CD4-positive, alpha-beta T cell (primary cell): ENCODE measurements around the gene ATL1. TPM values are rescaled to one million over a fixed set of nuclear protein-coding genes. Genes with fewer than 3 reads are reported as not detected.
"Not testable (repeated sequence)": the region's sequence is repeated elsewhere in the genome, so short reads cannot be mapped to it uniquely, and the experiment has no call there.

Experiments
- ATAC-seq: fragments of 200-7000 bp; cut with Tn5 transposase; one replicate; pipeline ENCODE4 v1.10.0; 2022; ENCODE audit warnings: mild to moderate bottlenecking; ENCODE audit not compliant: poor library complexity
- CTCF ChIA-PET: fragments of 350-600 bp; sonication (Branson Sonifier 250); formaldehyde crosslinking; loops from one replicate; lab custom pipeline; 2021; ENCODE audit warnings: antibody characterized with exemption, inconsistent platforms; lab: Charles Lee
- POLR2A ChIA-PET: fragments of 350-600 bp; sonication (Branson Sonifier 250); formaldehyde crosslinking; loops from one replicate; lab custom pipeline; 2021; ENCODE audit warnings: antibody characterized with exemption, inconsistent platforms; lab: Charles Lee
- DNase-seq, 14 experiments: peaks; one replicate each; pipeline ENCODE4 v3.0.0-alpha.2; 2013 to 2020; ENCODE audit warnings: mixed read lengths in 2 of 14
- H3K27ac ChIP-seq, 2 donors: one replicate each; pipeline versions ENCODE4 v1.5.1 to v1.7.0; 2013; ENCODE audit warnings: low read length in 2 of 2, low read depth in 1 of 2, mild to moderate bottlenecking in 1 of 2
- H3K27me3 ChIP-seq, 2 experiments: 1 replicate in 1 of 2; 2 replicates in 1 of 2; pipeline versions ENCODE4 v1.6.1 to v1.7.0; 2013; ENCODE audit warnings: low read length in 2 of 2, control low read depth in 1 of 2, mild to moderate bottlenecking in 1 of 2, moderate library complexity in 1 of 2; ENCODE audit not compliant: insufficient read depth in 2 of 2, control insufficient read depth in 1 of 2
- H3K36me3 ChIP-seq: one replicate; pipeline ENCODE4 v1.6.1; 2013; ENCODE audit warnings: low read length, control low read depth; ENCODE audit not compliant: insufficient read depth
- H3K4me1 ChIP-seq: one replicate; pipeline ENCODE4 v1.6.1; 2013; ENCODE audit warnings: low read length, control low read depth; ENCODE audit not compliant: insufficient read depth
- H3K4me3 ChIP-seq: one replicate; pipeline ENCODE4 v1.5.1; 2013; ENCODE audit warnings: mild to moderate bottlenecking, low read length, moderate library complexity
- H3K9me3 ChIP-seq, 2 experiments: 1 replicate in 1 of 2; 2 replicates in 1 of 2; pipeline versions ENCODE4 v1.6.1 to v1.7.0; 2013; ENCODE audit warnings: low read length in 2 of 2, mild to moderate bottlenecking in 2 of 2, control low read depth in 1 of 2, moderate library complexity in 1 of 2; ENCODE audit not compliant: control insufficient read depth in 1 of 2, insufficient read depth in 1 of 2
- H3K27ac Mint-ChIP-seq: one replicate; pipeline ENCODE4 v1.8.0; 2020; ENCODE audit warnings: mixed read lengths
- H3K27me3 Mint-ChIP-seq: one replicate; pipeline ENCODE4 v1.8.0; 2021; ENCODE audit warnings: mixed read lengths
- H3K36me3 Mint-ChIP-seq: one replicate; pipeline ENCODE4 v1.8.0; 2021; ENCODE audit warnings: low read depth, mixed read lengths
- H3K4me1 Mint-ChIP-seq: one replicate; pipeline ENCODE4 v1.8.0; 2021; ENCODE audit warnings: low read depth, mixed read lengths
- H3K4me3 Mint-ChIP-seq: one replicate; pipeline ENCODE4 v1.8.0; 2020; ENCODE audit warnings: mild to moderate bottlenecking, mixed read lengths
- H3K9me3 Mint-ChIP-seq: one replicate; pipeline ENCODE4 v1.8.0; 2020; ENCODE audit warnings: mixed read lengths
- intact Hi-C, 2 experiments: fragments of 100-400 bp; cut with DNase I in 1 of 2; cut with micrococcal nuclease in 1 of 2; formaldehyde crosslinking; loops; one replicate each; pipeline versions ENCODE4 v1.15.1 to v1.9.0; 2023 to 2025; cut with DNase I, micrococcal nuclease
- total RNA-seq, 174 experiments: library from RNA in 2 of 174; stranded (reverse) in 2 of 174; gene quantifications; one replicate each; pipeline ENCODE4 v1.2.3 and lab custom pipeline; 2021 to 2026
- TF ChIP-seq, protein P1 (sequence below): fragments of 200-600 bp; IDR thresholded peaks from one replicate; pipeline ENCODE4 v1.8.0; 2022; ENCODE audit warnings: antibody characterized with exemption, mild to moderate bottlenecking

ATL1 gene
- total RNA-seq, 2 experiments from 2014 or later = 1.2 TPM

DNA sequence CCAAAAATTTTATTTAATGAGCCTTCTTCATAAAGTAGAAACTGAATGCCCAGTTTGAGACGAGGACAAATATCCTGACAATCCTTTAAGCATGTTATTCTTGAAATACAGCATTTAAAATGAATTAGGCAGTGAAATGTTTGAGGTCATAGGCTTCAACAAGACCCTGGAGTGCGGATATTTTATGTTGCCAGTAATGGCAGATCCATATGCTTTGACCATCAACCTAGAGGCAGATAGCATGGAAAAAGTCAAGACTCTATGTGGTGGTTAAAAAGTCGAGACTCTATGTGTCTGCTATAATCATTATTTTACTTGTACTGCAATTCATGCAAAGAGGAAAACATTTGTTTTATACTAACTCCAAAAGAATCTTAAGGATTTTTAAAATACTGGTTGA, 25.5 kb upstream of the ATL1 start:
- H3K27me3 ChIP-seq = no peaks in the 10 kb centered on the region
- H3K27ac Mint-ChIP-seq = peak overlapping the region; percentile 28
- H3K36me3 Mint-ChIP-seq = peaks cover 6% of the 10 kb centered on the region
- no peak for ATAC-seq
- intact Hi-C loops = loop anchor here (5.0 kb wide), 4 partner anchors 302 to 902 kb away; partner anchors contain the start of genes VCPKMT (in 2 of the 2), NEMF (in 1 of the 2) and SOS2 (in 1 of the 2)
- DNase-seq = no peak
- no peak overlapping the region for H3K27ac ChIP-seq
- no peak overlapping the region for H3K4me3 Mint-ChIP-seq
- no peak overlapping the region for H3K4me3 ChIP-seq
- H3K36me3 ChIP-seq = no peaks in the 10 kb centered on the region
- peaks cover 39% of the 10 kb centered on the region for H3K4me1 Mint-ChIP-seq
- H3K4me1 ChIP-seq = peaks cover 19% of the 10 kb centered on the region
- H3K27me3 Mint-ChIP-seq = no peaks in the 10 kb centered on the region
- TF ChIP-seq, protein P1, sequence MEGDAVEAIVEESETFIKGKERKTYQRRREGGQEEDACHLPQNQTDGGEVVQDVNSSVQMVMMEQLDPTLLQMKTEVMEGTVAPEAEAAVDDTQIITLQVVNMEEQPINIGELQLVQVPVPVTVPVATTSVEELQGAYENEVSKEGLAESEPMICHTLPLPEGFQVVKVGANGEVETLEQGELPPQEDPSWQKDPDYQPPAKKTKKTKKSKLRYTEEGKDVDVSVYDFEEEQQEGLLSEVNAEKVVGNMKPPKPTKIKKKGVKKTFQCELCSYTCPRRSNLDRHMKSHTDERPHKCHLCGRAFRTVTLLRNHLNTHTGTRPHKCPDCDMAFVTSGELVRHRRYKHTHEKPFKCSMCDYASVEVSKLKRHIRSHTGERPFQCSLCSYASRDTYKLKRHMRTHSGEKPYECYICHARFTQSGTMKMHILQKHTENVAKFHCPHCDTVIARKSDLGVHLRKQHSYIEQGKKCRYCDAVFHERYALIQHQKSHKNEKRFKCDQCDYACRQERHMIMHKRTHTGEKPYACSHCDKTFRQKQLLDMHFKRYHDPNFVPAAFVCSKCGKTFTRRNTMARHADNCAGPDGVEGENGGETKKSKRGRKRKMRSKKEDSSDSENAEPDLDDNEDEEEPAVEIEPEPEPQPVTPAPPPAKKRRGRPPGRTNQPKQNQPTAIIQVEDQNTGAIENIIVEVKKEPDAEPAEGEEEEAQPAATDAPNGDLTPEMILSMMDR = no peak
- peaks cover 0 to 6% of the 10 kb centered on the region in 2 experiments for H3K9me3 ChIP-seq
- POLR2A ChIA-PET = no interaction called here
- CTCF ChIA-PET = no interaction called here
- H3K9me3 Mint-ChIP-seq = no peaks in the 10 kb centered on the region

DNA sequence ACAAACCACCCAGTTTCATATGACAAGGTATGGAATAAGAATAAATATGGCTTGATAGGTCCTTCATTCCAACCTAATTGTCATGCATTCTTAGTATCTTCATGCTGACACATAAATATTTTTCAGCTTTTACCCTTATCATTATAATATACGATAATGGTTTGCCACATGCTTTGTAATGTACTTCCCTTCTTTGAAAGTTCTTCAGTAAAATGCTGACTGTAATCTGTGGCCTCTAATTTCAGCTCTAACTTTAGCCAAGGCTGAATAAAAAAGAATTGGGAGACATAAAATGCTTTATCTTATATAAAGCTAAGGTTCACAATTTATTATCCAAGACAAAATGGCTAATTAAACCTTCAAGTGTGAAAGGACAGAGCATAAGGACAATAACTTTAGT, 24.9 kb upstream of the ATL1 start:
- CTCF ChIA-PET = no interaction called here

DNA sequence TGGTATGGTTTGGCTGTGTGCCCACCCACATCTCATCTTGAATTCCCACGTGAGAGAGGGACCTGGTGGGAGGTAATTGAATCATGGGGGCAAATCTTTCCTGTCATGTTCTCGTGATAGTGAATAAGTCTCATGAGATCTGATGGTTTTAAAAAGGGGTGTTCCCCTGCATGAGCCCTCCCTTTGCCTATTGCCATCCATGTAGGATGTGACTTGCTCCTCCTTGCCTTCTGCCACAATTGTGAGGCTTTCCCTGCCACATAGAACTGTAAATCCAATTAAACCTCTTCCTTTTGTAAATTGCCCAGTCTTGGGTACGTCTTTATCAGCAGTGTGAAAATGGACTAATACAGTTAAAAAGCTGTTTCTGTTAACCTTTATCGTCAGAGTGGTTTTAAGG, 21.9 kb upstream of the ATL1 start:
- H3K4me3 ChIP-seq, H3K27me3 Mint-ChIP-seq, H3K9me3 ChIP-seq, H3K27me3 ChIP-seq, DNase-seq, ATAC-seq, CTCF ChIA-PET, H3K27ac ChIP-seq, intact Hi-C loops, POLR2A ChIA-PET, H3K36me3 ChIP-seq, H3K4me3 Mint-ChIP-seq, H3K27ac Mint-ChIP-seq, H3K36me3 Mint-ChIP-seq, H3K9me3 Mint-ChIP-seq, H3K4me1 ChIP-seq: not testable (repeated sequence)
- H3K4me1 Mint-ChIP-seq = peaks cover 24% of the 10 kb centered on the region

More for the DNA sequence above, 24.9 kb upstream of the ATL1 start:
- Mint-ChIP-seq H3K4me1 (peaks cover 33% of the 10 kb centered on the region), H3K27me3 (no peaks in the 10 kb centered on the region), H3K27ac (no peak overlapping the region), H3K9me3 (no peaks in the 10 kb centered on the region), H3K4me3 (no peak overlapping the region), H3K36me3 (peaks cover 6% of the 10 kb centered on the region)
- H3K27me3 ChIP-seq = no peaks in the 10 kb centered on the region
- H3K36me3 ChIP-seq = no peaks in the 10 kb centered on the region
- no peak for ATAC-seq
- intact Hi-C loops = loop anchor here (5.0 kb wide), 4 partner anchors 303 to 903 kb away; partner anchors contain the start of genes VCPKMT (in 2 of the 2), NEMF (in 1 of the 2) and SOS2 (in 1 of the 2)
- TF ChIP-seq, protein P1 = no peak
- peaks cover 0 to 6% of the 10 kb centered on the region in 2 experiments for H3K9me3 ChIP-seq
- H3K4me3 ChIP-seq = no peak overlapping the region
- H3K27ac ChIP-seq = no peak overlapping the region
- POLR2A ChIA-PET = no interaction called here
- DNase-seq = no peak
- H3K4me1 ChIP-seq = peaks cover 15% of the 10 kb centered on the region

DNA sequence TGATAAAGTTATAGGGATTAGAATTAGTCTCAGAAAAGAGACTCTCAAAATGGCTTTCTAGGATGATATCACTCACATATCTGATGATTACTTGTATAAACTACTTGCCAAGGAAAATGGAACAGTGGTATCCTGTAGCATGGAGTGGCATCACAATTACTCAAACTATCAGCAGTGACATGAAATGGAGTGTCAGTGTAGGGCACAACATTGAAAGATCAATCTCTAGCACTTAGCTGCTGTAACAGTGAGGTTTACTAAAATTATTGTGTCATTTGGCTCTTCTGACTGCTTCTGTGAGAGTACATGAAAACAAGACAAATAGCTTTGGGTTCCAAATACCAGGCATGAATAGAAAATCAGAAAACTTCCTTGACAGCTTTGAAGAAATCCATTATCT, 20.9 kb upstream of the ATL1 start:
- no peaks in the 10 kb centered on the region for H3K27me3 ChIP-seq
- no peak overlapping the region for H3K27ac ChIP-seq
- Mint-ChIP-seq H3K36me3 (no peaks in the 10 kb centered on the region), H3K27me3 (no peaks in the 10 kb centered on the region), H3K4me3 (no peak overlapping the region), H3K27ac (no peak overlapping the region), H3K9me3 (no peaks in the 10 kb centered on the region), H3K4me1 (peaks cover 17% of the 10 kb centered on the region)
- no peaks in the 10 kb centered on the region for H3K36me3 ChIP-seq
- intact Hi-C loops = no loop called here
- H3K4me3 ChIP-seq = no peak overlapping the region
- ChIA-PET POLR2A (no interaction called here), CTCF (no interaction called here)
- ATAC-seq (no peak), DNase-seq (no peak)
- no peaks in the 10 kb centered on the region for H3K4me1 ChIP-seq
- peaks cover 0 to 6% of the 10 kb centered on the region in 2 experiments for H3K9me3 ChIP-seq
- TF ChIP-seq, protein P1 = no peak
